A673 (cell line): ENCODE results near the gene CRHR1. TPM values are rescaled to one million over a fixed set of nuclear protein-coding genes. Genes with fewer than 3 reads are reported as not detected.

Source experiments
- BruUV-seq: library from RNA; stranded (reverse); fragments of 400-500 nt; replicated peaks from 2 replicates; lab custom pipeline; 2021; lab: Mats Ljungman, UMichigan
- CTCF ChIA-PET: fragments of 300-600 bp; sonication (Branson Sonifier 250); formaldehyde crosslinking; loops from one replicate; lab custom pipeline; 2022; ENCODE audit warnings: antibody characterized with exemption; lab: Charles Lee
- POLR2A ChIA-PET: fragments of 300-600 bp; sonication (Branson Sonifier 250); formaldehyde crosslinking; loops from one replicate; lab custom pipeline; 2022; ENCODE audit warnings: antibody characterized with exemption; ENCODE audit not compliant: low non-redundant PET; lab: Charles Lee
- DNase-seq: peaks from one replicate; pipeline ENCODE4 v3.0.0-alpha.2; 2015; ENCODE audit warnings: low spot score
- H3K27ac ChIP-seq: fragments of 200-600 bp; sonication (generic); 2 replicates; pipeline ENCODE4 v1.5.1; 2016; ENCODE audit warnings: mixed run types, low read depth, mild to moderate bottlenecking, mixed read lengths, antibody characterized with exemption, low read length; ENCODE audit not compliant: poor library complexity, severe bottlenecking
- H3K27me3 ChIP-seq: fragments of 200-600 bp; sonication (generic); replicated peaks from 2 replicates; pipeline ENCODE4 v1.6.1; 2017; ENCODE audit warnings: mixed run types, low read depth, mild to moderate bottlenecking, mixed read lengths, antibody characterized with exemption, low read length; ENCODE audit not compliant: insufficient read depth, poor library complexity
- H3K36me3 ChIP-seq: fragments of 200-600 bp; sonication (generic); 2 replicates; pipeline ENCODE4 v1.6.1; 2016; ENCODE audit warnings: mixed run types, mild to moderate bottlenecking, mixed read lengths, antibody characterized with exemption, low read length; ENCODE audit not compliant: insufficient read depth, poor library complexity, severe bottlenecking
- H3K4me1 ChIP-seq: fragments of 200-600 bp; sonication (generic); 2 replicates; pipeline ENCODE4 v1.6.1; 2017; ENCODE audit warnings: mixed run types, mild to moderate bottlenecking, mixed read lengths, antibody characterized with exemption, low read length; ENCODE audit not compliant: insufficient read depth, poor library complexity, severe bottlenecking
- H3K4me3 ChIP-seq: fragments of 200-600 bp; sonication (generic); 2 replicates; pipeline ENCODE4 v1.5.1; 2016; ENCODE audit warnings: low read depth, mixed run types, mild to moderate bottlenecking, mixed read lengths, low read length; ENCODE audit not compliant: poor library complexity, severe bottlenecking
- H3K9me3 ChIP-seq: fragments of 200-600 bp; sonication (generic); 2 replicates; pipeline ENCODE4 v1.6.1; 2016; ENCODE audit warnings: mixed run types, low read depth, mild to moderate bottlenecking, mixed read lengths, antibody characterized with exemption, low read length; ENCODE audit not compliant: poor library complexity, severe bottlenecking
- EZH2 ChIP-seq: fragments of 200-600 bp; sonication (generic); IDR thresholded peaks from 2 replicates; pipeline ENCODE4 v1.6.1; 2017; ENCODE audit warnings: borderline replicate concordance, low read depth, mild to moderate bottlenecking, mixed read lengths, antibody characterized with exemption, low read length; ENCODE audit not compliant: poor library complexity, severe bottlenecking
- intact Hi-C: fragments of 100-400 bp; cut with micrococcal nuclease; formaldehyde crosslinking; loops from one replicate; pipeline ENCODE4 v1.10.0; 2022; ENCODE audit not compliant: unreplicated experiment
- total RNA-seq: library from RNA; stranded (reverse); gene quantifications from 2 replicates; pipeline ENCODE4 v1.2.3, GENCODE V29; 2021
- TF ChIP-seq, protein P1 (sequence below): fragments of 300-800, 200-600 bp; sonication (generic); conservative IDR thresholded peaks from 2 replicates; pipeline ENCODE4 v1.5.1; 2017; ENCODE audit warnings: low read depth, mild to moderate bottlenecking, antibody characterized with exemption, low read length, moderate library complexity, mixed read lengths

Gene CRHR1
- total RNA-seq, 1 experiment from 2014 or later: not detected

DNA sequence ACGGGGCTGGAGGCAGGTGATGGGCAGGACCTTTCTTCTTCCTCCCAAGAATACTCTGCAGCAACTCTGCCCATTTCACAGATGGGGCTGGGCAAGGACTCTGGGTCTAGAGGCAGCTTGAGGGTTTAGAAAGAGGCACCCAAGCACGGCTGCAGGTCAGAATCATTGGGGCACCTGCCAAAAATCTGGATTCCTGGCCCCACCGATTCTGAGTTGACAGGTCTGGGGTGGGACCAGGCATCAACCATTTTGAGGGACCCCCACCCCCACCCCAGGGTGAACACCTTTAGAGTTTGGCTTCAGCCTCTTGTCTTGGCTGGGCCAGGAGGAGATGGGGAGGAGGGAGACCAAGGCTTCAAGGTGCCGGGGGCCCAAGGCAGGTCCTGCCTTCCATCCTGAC, 65.9 kb downstream of the CRHR1 start:
- no peaks in the 10 kb centered on the region for H3K36me3 ChIP-seq
- TF ChIP-seq, protein P1, sequence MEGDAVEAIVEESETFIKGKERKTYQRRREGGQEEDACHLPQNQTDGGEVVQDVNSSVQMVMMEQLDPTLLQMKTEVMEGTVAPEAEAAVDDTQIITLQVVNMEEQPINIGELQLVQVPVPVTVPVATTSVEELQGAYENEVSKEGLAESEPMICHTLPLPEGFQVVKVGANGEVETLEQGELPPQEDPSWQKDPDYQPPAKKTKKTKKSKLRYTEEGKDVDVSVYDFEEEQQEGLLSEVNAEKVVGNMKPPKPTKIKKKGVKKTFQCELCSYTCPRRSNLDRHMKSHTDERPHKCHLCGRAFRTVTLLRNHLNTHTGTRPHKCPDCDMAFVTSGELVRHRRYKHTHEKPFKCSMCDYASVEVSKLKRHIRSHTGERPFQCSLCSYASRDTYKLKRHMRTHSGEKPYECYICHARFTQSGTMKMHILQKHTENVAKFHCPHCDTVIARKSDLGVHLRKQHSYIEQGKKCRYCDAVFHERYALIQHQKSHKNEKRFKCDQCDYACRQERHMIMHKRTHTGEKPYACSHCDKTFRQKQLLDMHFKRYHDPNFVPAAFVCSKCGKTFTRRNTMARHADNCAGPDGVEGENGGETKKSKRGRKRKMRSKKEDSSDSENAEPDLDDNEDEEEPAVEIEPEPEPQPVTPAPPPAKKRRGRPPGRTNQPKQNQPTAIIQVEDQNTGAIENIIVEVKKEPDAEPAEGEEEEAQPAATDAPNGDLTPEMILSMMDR: no peak
- no peak for TF ChIP-seq EZH2
- H3K27ac ChIP-seq: no peak overlapping the region
- CTCF ChIA-PET: no interaction called here
- intact Hi-C loops: no loop called here
- H3K9me3 ChIP-seq: no peaks in the 10 kb centered on the region
- no TSS peak for BruUV-seq
- no peaks in the 10 kb centered on the region for H3K27me3 ChIP-seq
- no peak overlapping the region for H3K4me3 ChIP-seq
- POLR2A ChIA-PET: no interaction called here
- no peaks in the 10 kb centered on the region for H3K4me1 ChIP-seq
- no peak for DNase-seq

DNA sequence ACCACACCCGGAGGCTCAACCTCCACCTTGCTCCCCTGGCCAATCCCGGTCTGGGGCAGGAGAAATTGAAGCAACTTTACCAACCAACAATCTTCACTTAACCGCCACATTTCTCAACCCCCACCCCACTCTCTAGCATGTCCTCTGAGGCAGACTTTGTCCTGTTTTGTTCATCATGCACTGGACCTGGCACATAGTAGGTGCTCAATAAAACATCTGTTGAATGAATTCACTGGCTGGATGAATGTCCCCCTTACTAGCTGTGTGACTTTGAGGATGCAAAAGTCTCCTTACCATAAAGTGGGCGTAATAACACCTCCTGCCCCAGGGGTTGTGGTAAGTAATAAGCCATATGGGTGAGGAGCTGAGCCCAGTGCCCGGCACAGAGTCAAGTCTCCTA, 66.3 kb downstream of the CRHR1 start:
- Histone ChIP-seq H3K4me3 (no peak overlapping the region), H3K36me3 (no peaks in the 10 kb centered on the region), H3K9me3 (no peaks in the 10 kb centered on the region), H3K27me3 (no peaks in the 10 kb centered on the region), H3K4me1 (no peaks in the 10 kb centered on the region), H3K27ac (no peak overlapping the region)
- TF ChIP-seq EZH2: no peak
- TF ChIP-seq, protein P1: no peak
- no TSS peak for BruUV-seq
- intact Hi-C loops: no loop called here
- CTCF ChIA-PET: no interaction called here
- POLR2A ChIA-PET: no interaction called here
- no peak for DNase-seq

DNA sequence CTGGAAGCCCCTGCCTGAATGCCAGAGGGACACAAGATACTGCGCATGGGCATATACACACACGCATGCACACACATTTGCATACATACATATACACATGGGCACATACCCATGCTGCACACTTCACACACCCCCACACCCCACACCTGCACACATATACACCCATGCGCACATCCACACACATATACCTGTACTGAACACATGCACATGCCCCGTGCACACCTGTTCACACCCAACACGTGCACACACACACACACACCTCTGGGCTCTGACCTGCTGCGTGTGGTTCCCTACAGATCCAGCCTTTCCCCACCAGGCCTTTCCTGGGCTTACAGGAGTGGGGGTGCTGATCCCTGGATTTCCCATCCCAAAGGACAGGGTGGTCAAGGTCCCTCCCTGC, 66.9 kb downstream of the CRHR1 start:
- ChIA-PET CTCF (interaction anchor here (0.8 kb wide), 1 partner anchor 211 kb away, joined by 3 read pairs; no protein-coding TSS in a partner anchor), POLR2A (no interaction called here)
- H3K9me3 ChIP-seq: no peaks in the 10 kb centered on the region
- BruUV-seq: no TSS peak
- TF ChIP-seq, protein P1: no peak
- TF ChIP-seq EZH2: no peak
- intact Hi-C loops: no loop called here
- H3K36me3 ChIP-seq: no peaks in the 10 kb centered on the region
- no peak for DNase-seq
- no peak overlapping the region for H3K27ac ChIP-seq
- H3K4me1 ChIP-seq: no peaks in the 10 kb centered on the region
- no peaks in the 10 kb centered on the region for H3K27me3 ChIP-seq
- H3K4me3 ChIP-seq: no peak overlapping the region
